Fibroblast of mammary gland (primary cell): ENCODE measurements around the gene NHERF1.

Experiments
- DNase-seq: peaks from one replicate; pipeline ENCODE4 v3.0.0-alpha.2; 2010; ENCODE audit warnings: low read depth
- H3K4me3 ChIP-seq: 2 replicates; pipeline ENCODE4 v1.5.1; 2011; ENCODE audit warnings: low read depth, mild to moderate bottlenecking, low read length, moderate library complexity; ENCODE audit not compliant: control insufficient read depth
- TF ChIP-seq, protein P1 (sequence below): conservative IDR thresholded peaks from 2 replicates; pipeline ENCODE4 v1.5.1; 2011; ENCODE audit warnings: low read depth, low read length, inconsistent platforms; ENCODE audit not compliant: control insufficient read depth, insufficient read depth

NHERF1 gene

DNA sequence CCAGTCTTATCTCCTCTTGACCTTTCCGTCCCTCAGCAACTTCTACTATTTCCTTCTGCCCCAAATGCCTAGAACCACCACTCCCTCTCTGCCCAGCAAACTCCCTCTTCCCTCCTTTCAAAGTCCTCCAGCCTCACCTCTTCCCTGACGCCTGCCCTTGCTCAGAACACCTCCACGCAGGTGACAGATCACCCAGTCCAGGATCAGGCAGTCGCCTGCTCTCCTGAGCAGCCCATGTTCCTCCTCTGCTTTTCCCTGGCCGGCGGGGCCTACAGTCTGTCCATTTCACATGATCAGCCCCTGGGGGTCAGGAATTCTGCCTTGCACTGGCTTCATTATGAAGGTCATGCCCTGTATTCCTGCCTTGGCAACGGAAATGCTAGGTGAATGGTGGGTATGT is 36.1 kb upstream of the NHERF1 start:
- no peak overlapping the region for H3K4me3 ChIP-seq
- TF ChIP-seq, protein P1, sequence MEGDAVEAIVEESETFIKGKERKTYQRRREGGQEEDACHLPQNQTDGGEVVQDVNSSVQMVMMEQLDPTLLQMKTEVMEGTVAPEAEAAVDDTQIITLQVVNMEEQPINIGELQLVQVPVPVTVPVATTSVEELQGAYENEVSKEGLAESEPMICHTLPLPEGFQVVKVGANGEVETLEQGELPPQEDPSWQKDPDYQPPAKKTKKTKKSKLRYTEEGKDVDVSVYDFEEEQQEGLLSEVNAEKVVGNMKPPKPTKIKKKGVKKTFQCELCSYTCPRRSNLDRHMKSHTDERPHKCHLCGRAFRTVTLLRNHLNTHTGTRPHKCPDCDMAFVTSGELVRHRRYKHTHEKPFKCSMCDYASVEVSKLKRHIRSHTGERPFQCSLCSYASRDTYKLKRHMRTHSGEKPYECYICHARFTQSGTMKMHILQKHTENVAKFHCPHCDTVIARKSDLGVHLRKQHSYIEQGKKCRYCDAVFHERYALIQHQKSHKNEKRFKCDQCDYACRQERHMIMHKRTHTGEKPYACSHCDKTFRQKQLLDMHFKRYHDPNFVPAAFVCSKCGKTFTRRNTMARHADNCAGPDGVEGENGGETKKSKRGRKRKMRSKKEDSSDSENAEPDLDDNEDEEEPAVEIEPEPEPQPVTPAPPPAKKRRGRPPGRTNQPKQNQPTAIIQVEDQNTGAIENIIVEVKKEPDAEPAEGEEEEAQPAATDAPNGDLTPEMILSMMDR, result no peak
- DNase-seq, result no peak

GRCh38 chr17:74712756-74713155 is 35.7 kb upstream of the NHERF1 start, which contains the start of gene CD300LF:
TSS of gene CD300LF (minus strand) at chr17:74712923. CDS start at chr17:74712866, 57 bp downstream.
- H3K4me3 ChIP-seq, result no peak within 1 kb of the TSS
- TF ChIP-seq, protein P1, result no peak
- DNase-seq, result no peak

DNA sequence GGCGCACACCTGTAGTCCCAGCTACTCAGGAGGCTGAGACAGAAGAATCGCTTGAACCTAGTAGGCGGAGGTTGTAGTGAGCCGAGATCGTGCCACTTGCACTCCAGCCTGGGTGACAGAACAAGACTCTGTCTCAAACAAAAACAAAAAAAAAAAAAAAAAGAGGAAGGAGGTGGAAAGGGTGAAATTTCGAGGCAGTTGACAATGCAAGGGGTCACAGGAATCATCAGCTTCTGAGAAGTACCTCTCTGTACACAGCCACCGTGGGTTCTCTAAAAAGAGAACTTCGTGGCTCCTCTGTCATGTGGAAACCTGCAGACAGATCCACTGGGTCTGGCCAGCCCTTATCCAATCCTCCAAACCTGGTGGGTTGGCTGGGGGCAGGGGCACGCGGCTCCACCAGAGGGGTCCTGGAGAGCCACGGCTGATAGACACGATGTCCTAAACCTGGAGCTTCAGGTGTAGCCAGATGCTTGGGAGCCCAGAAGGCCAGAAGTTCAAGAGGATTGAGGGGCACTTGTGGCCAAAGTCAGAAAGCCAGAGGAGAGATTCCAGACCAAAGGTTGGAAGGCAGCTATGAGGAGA is 35.2 kb upstream of the NHERF1 start:
- no peak overlapping the region for H3K4me3 ChIP-seq
- TF ChIP-seq, protein P1, result no peak
- no peak for DNase-seq

- TF ChIP-seq, protein P1, result no peak
- no peak overlapping the region for H3K4me3 ChIP-seq
- no peak for DNase-seq
These were observed 33.3 kb upstream of the NHERF1 start for GRCh38 chr17:74715144-74715543.

DNA sequence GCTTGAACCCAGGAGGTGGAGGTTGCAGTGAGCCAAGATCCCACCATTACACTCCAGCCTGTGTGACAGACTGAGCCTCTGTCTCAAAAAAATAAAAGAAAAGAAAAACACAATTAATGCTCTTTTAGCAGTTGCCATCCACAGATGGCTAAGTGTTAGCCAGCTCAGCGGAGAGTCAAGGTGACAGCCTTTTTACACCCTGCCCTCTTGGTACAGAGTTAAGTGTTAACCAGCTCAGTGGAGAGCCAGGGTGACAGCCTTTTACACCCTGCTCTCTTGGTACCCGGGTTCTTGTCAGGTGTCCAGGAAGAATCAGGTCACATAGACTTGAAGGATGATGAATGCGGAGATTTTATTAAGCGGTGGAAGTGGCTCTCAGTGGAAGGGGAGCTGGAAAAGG is 27.9 kb upstream of the NHERF1 start:
- DNase-seq, result no peak
- TF ChIP-seq, protein P1, result no peak
- H3K4me3 ChIP-seq, result no peak overlapping the region

GRCh38 chr17:74722782-74723181 is 25.6 kb upstream of the NHERF1 start:
- DNase-seq, result no peak
- TF ChIP-seq, protein P1, result no peak

DNA sequence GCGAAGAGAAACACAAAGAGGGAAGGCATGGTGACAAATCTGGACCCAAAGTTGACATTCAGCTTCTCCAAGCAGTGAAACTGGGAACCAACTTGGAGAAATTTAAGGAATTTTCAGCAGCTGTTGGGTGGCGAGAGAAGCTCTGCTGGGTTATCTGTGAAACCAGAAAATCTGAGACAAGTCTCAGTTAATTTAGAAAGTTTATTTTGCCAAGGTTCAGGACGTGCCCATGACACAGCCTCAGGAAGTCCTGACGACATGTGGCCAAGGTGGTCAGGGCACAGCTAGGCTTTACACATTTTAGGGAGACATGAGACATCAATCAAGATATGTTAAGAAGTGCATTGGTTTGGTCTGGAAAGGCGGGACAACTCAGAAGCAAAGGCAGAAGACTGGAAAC is 24.5 kb upstream of the NHERF1 start:
- no peak overlapping the region for H3K4me3 ChIP-seq
- no peak for DNase-seq
- TF ChIP-seq, protein P1, result no peak

More at GRCh38 chr17:74722782-74723181, 25.6 kb upstream of the NHERF1 start:
- H3K4me3 ChIP-seq, result no peak overlapping the region
